GM13977 (cell line): ENCODE results near the gene FMN1.

ENCODE experiments used
- DNase-seq: peaks from one replicate; pipeline ENCODE4 v3.0.0; 2012; ENCODE audit warnings: low spot score
- in situ Hi-C: fragments of 300-500 bp; cut with MboI; formaldehyde crosslinking; loops from one replicate; pipeline ENCODE4 v1.12.0; 2022; ENCODE audit warnings: low sequenced_read_pairs, low pct_unique_long_range_greater_than_20kb, mixed read lengths, inconsistent platforms; ENCODE audit not compliant: unreplicated experiment
- TF ChIP-seq, protein P1 (sequence below): IDR thresholded peaks from 2 replicates; pipeline ENCODE4 v1.5.1; 2012; ENCODE audit warnings: mild to moderate bottlenecking, control low read depth; ENCODE audit not compliant: insufficient read depth; ENCODE audit errors: extremely low read depth, missing control alignments

FMN1 gene

DNA sequence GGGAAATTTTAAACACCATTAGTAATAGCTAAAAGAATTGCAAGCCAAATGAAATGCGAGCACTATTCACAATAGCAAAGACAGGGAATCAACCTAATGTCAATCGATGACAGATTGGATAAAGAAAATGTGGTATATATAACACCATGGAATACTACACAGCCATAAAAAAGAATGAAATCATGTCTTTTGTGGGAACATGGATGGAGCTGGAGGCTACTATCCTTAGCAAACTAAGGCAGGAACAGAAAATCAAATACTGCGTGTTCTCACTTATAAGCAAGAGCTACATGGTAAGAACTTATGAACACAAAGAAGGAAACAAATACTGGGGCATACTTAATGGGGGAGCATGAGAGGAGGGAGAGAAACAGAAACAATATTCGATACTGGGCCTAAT is 85.2 kb downstream of the FMN1 start:
- no peak for DNase-seq
- in situ Hi-C loops = no loop called here
- TF ChIP-seq, protein P1, sequence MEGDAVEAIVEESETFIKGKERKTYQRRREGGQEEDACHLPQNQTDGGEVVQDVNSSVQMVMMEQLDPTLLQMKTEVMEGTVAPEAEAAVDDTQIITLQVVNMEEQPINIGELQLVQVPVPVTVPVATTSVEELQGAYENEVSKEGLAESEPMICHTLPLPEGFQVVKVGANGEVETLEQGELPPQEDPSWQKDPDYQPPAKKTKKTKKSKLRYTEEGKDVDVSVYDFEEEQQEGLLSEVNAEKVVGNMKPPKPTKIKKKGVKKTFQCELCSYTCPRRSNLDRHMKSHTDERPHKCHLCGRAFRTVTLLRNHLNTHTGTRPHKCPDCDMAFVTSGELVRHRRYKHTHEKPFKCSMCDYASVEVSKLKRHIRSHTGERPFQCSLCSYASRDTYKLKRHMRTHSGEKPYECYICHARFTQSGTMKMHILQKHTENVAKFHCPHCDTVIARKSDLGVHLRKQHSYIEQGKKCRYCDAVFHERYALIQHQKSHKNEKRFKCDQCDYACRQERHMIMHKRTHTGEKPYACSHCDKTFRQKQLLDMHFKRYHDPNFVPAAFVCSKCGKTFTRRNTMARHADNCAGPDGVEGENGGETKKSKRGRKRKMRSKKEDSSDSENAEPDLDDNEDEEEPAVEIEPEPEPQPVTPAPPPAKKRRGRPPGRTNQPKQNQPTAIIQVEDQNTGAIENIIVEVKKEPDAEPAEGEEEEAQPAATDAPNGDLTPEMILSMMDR = no peak

DNA sequence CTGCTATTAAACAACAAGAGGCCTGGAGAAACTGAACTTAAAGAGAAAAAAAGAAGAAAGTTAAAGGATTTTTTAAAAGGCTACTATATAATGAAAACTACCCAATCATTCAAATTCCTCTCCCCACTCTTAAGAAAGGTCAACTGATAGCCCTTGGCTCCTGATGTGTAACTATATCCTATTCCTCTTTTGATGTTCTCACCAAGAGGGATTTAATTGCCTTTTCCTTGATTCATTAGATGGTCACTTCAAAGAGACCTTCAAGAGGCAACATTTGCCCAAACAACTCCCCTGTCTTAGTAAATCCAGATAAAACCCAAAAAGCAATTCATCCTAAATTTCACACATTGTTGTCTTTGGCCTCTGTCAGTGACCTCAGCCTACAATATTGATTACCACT is 86.0 kb downstream of the FMN1 start:
- in situ Hi-C loops = no loop called here
- no peak for DNase-seq
- TF ChIP-seq, protein P1 = no peak

GRCh38 chr15:33107950-33108349 is 86.6 kb downstream of the FMN1 start:
- in situ Hi-C loops = no loop called here
- TF ChIP-seq, protein P1 = no peak
- no peak for DNase-seq

- in situ Hi-C loops = no loop called here
Measured at GRCh38 chr15:33104212-33104611, 90.3 kb downstream of the FMN1 start.

DNA sequence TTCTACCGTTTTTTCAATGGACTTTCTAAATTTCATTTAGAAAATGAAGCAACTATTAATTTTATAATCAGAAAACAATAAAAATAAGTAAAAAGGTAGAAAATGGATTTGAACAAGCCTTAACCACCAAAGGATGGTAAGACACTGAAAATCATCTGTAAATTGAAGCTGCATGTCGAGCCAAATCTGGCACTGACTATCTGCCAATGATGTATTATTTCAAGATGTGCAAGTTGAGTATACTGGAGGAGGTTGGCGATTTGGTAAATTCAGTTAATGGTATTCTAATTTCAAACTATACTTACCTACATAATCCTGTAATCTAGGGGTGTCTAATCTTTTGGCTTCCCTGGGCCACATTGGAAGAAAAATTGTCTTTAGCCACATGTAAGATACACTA is 93.5 kb downstream of the FMN1 start:
- no peak for DNase-seq
- TF ChIP-seq, protein P1 = no peak
- in situ Hi-C loops = no loop called here

More at GRCh38 chr15:33104212-33104611, 90.3 kb downstream of the FMN1 start:
- DNase-seq = no peak
- TF ChIP-seq, protein P1 = no peak

DNA sequence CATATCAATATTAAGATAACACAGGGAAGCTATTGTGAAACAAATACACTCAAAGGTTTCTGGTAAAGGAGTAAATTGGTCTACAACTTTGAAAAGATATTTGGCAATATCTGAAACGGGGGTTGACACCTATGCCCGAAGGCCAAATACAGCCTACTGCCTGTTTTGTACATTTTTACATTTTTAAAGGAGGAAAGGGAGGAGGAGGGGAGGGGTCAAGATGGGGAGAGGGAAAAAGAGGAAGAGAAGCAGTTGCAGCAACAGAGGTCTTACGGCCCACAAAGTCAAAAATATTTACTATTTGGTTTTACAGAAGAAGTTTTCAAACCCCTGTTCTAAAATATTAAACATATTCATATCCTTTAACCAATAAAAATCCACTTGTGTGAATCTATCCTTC is 94.2 kb downstream of the FMN1 start:
- in situ Hi-C loops = no loop called here
- DNase-seq = no peak
- TF ChIP-seq, protein P1 = no peak

DNA sequence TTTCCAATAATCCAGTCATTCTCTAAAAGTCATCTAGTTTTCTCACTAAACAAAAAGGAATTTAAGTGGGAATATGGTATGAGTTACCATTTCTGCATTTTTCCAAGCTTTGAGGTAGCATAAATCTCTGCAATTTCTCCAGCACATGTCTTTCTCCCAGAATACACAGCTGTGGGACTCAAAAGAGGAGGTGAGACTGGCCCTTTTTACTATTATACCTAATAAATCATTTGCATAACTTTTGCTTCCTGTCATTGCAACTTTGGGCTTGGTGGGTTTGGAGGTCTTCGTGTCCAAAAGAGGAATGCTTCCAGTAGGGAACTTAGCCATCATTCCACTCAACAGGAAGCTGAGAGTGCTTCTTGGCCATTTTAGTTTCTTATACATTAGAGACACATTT is 94.8 kb downstream of the FMN1 start:
- TF ChIP-seq, protein P1 = no peak
- in situ Hi-C loops = no loop called here
- DNase-seq = no peak
